ENCODE measurements around the gene UNCX. TPM values are rescaled to one million over a fixed set of nuclear protein-coding genes. Genes with fewer than 3 reads are reported as not detected.
A peak's percentile ranks its signal among the peaks of the same experiment; 100 is the strongest.

The UNCX gene
- total RNA-seq, 1 donor from 2014 or later, result not detected

GRCh38 chr7:1244700-1245523, 12.2 kb downstream of the UNCX start:
- Histone ChIP-seq H3K27me3 (peaks cover 58% of the 10 kb centered on the region), H3K36me3 (no peaks in the 10 kb centered on the region), H3K27ac (no peak overlapping the region), H3K4me3 (no peak overlapping the region), H3K4me1 (peaks cover 28% of the 10 kb centered on the region), H3K9me3 (no peaks in the 10 kb centered on the region)
- DNase-seq (ENCODE audit: extremely low spot score in 2 of 2), result no peak
- intact Hi-C loops (cut with DNase I), result no loop called here
- TF ChIP-seq CTCF (IDR thresholded peaks at IDR 0.05) (no peak), POLR2A (IDR thresholded peaks at IDR 0.05) (no peak), POLR2AphosphoS5 (IDR thresholded peaks at IDR 0.05; ENCODE audit: insufficient read depth in 1 of 2, low read depth in 1 of 2) (no peak)

- H3K4me3 ChIP-seq, result no peak overlapping the region
- H3K27ac ChIP-seq, result no peak overlapping the region
- DNase-seq (ENCODE audit: extremely low spot score in 2 of 2), result no peak
- TF ChIP-seq POLR2A (IDR thresholded peaks at IDR 0.05), result no peak
- TF ChIP-seq CTCF (IDR thresholded peaks at IDR 0.05), result no peak
- TF ChIP-seq POLR2AphosphoS5 (IDR thresholded peaks at IDR 0.05; ENCODE audit: insufficient read depth in 1 of 2, low read depth in 1 of 2), result no peak
- intact Hi-C loops (cut with DNase I), result no loop called here
- H3K9me3 ChIP-seq, result no peaks in the 10 kb centered on the region
- H3K36me3 ChIP-seq, result no peaks in the 10 kb centered on the region
- H3K27me3 ChIP-seq, result peaks cover 58% of the 10 kb centered on the region
- H3K4me1 ChIP-seq, result peaks cover 28% of the 10 kb centered on the region
These were observed 12.9 kb downstream of the UNCX start for GRCh38 chr7:1245524-1246050.

GRCh38 chr7:1246160-1246870, 13.6 kb downstream of the UNCX start:
- Histone ChIP-seq H3K4me3 (peak overlapping the region in 1 of 2 donors; percentile 1), H3K27ac (no peak overlapping the region), H3K36me3 (no peaks in the 10 kb centered on the region), H3K27me3 (peaks cover 53% of the 10 kb centered on the region), H3K4me1 (peaks cover 28% of the 10 kb centered on the region), H3K9me3 (no peaks in the 10 kb centered on the region)
- TF ChIP-seq POLR2AphosphoS5 (IDR thresholded peaks at IDR 0.05; ENCODE audit: insufficient read depth in 1 of 2, low read depth in 1 of 2) (no peak), CTCF (IDR thresholded peaks at IDR 0.05) (no peak), POLR2A (IDR thresholded peaks at IDR 0.05) (no peak)
- no peak for DNase-seq (ENCODE audit: extremely low spot score in 2 of 2)
- intact Hi-C loops (cut with DNase I), result no loop called here

- intact Hi-C loops (cut with DNase I), result no loop called here
- H3K4me1 ChIP-seq, result peaks cover 28% of the 10 kb centered on the region
- peaks cover 46% of the 10 kb centered on the region for H3K27me3 ChIP-seq
- peak overlapping the region in 1 of 2 donors; percentile 1 for H3K4me3 ChIP-seq
- H3K36me3 ChIP-seq, result no peaks in the 10 kb centered on the region
- DNase-seq (ENCODE audit: extremely low spot score in 2 of 2), result no peak
- TF ChIP-seq POLR2AphosphoS5 (IDR thresholded peaks at IDR 0.05; ENCODE audit: insufficient read depth in 1 of 2, low read depth in 1 of 2) (no peak), CTCF (IDR thresholded peaks at IDR 0.05) (no peak), POLR2A (IDR thresholded peaks at IDR 0.05) (no peak)
- H3K27ac ChIP-seq, result no peak overlapping the region
- no peaks in the 10 kb centered on the region for H3K9me3 ChIP-seq
These were observed 14.3 kb downstream of the UNCX start for GRCh38 chr7:1246871-1247526.
